ENCODE results near the gene FLT3. TPM values are rescaled to one million over a fixed set of nuclear protein-coding genes. Genes with fewer than 3 reads are reported as not detected.
"Not testable (repeated sequence)": the region's sequence is repeated elsewhere in the genome, so short reads cannot be mapped to it uniquely, and the experiment has no call there.

The FLT3 gene
- total and polyA plus RNA-seq, 2 donors (not counting 1 experiment from before 2014, with no cell fraction given) = 0.13 to 0.42 TPM

GRCh38 chr13:28110414-28110813 lies 10.0 kb upstream of the FLT3 start:
- Mint-ChIP-seq H3K4me3 (no peak overlapping the region), H3K9me3 (ENCODE audit: insufficient read depth) (no peaks in the 10 kb centered on the region), H3K27ac (no peak overlapping the region), H3K27me3 (no peaks in the 10 kb centered on the region), H3K4me1 (no peaks in the 10 kb centered on the region)
- Histone ChIP-seq H3K4me1 (ENCODE audit: control insufficient read depth in 2 of 2, insufficient read depth in 2 of 2, low read length in 2 of 2) (no peaks in the 10 kb centered on the region), H4K20me1 (ENCODE audit: control insufficient read depth, insufficient read depth, low read length, poor library complexity, severe bottlenecking) (no peaks in the 10 kb centered on the region), H2AFZ (ENCODE audit: insufficient read depth, low read depth, low read length, poor library complexity, severe bottlenecking) (no peak overlapping the region), H3K4me2 (replicated peaks; ENCODE audit: low read depth, low read length, poor library complexity, severe bottlenecking) (no peak overlapping the region), H3K9me3 (ENCODE audit: control extremely low read depth in 1 of 3, control insufficient read depth in 2 of 3, insufficient read depth in 1 of 3, low read length in 2 of 3) (no peaks in the 10 kb centered on the region), H3K27me3 (replicated peaks in 1 of 4; ENCODE audit: control extremely low read depth in 1 of 4, control insufficient read depth in 3 of 4, insufficient read depth in 4 of 4, low read length in 3 of 4) (no peaks in the 10 kb centered on the region), H3K79me2 (ENCODE audit: control insufficient read depth, insufficient read depth, low read length) (no peaks in the 10 kb centered on the region), H3K27ac (ENCODE audit: low read length in 2 of 2) (no peak overlapping the region), H3K9ac (ENCODE audit: low read length) (no peak overlapping the region), H3K36me3 (replicated peaks in 1 of 2; ENCODE audit: control extremely low read depth in 1 of 2, control insufficient read depth in 1 of 2, extremely low read depth in 1 of 2, insufficient read depth in 2 of 2, low read length in 1 of 2) (no peaks in the 10 kb centered on the region), H3K4me3 (ENCODE audit: control extremely low read depth in 1 of 5, extremely low read depth in 1 of 5, insufficient read depth in 1 of 5, low read depth in 2 of 5, low read length in 4 of 5) (no peak overlapping the region)
- no peak for ATAC-seq (ENCODE audit: low read depth)
- intact Hi-C loops (cut with micrococcal nuclease) = no loop called here
- DNase-seq = no peak
- 100% methylated on average over 1 of the region's 3 CpGs for WGBS (ENCODE audit: insufficient coverage)
- ChIA-PET POLR2A (no interaction called here), CTCF (no interaction called here)
- TF ChIP-seq CTCF (IDR thresholded peaks at IDR 0.05) = no peak
- TF ChIP-seq EZH2 (IDR thresholded peaks at IDR 0.05; ENCODE audit: borderline replicate concordance, insufficient read depth, low read depth, low read length, poor library complexity, severe bottlenecking) = no peak

- CTCF ChIA-PET = no interaction called here
- no peaks in the 10 kb centered on the region for H3K79me2 ChIP-seq (ENCODE audit: control insufficient read depth, insufficient read depth, low read length)
- intact Hi-C loops (cut with micrococcal nuclease) = no loop called here
- H3K4me2 ChIP-seq (replicated peaks; ENCODE audit: low read depth, low read length, poor library complexity, severe bottlenecking) = no peak overlapping the region
- TF ChIP-seq CTCF (IDR thresholded peaks at IDR 0.05) (no peak), EZH2 (IDR thresholded peaks at IDR 0.05; ENCODE audit: borderline replicate concordance, insufficient read depth, low read depth, low read length, poor library complexity, severe bottlenecking) (no peak)
- no peaks in the 10 kb centered on the region for H4K20me1 ChIP-seq (ENCODE audit: control insufficient read depth, insufficient read depth, low read length, poor library complexity, severe bottlenecking)
- no peaks in the 10 kb centered on the region for H3K4me1 Mint-ChIP-seq
- no peak overlapping the region for H3K27ac Mint-ChIP-seq
- no peak overlapping the region for H2AFZ ChIP-seq (ENCODE audit: insufficient read depth, low read depth, low read length, poor library complexity, severe bottlenecking)
- H3K27ac ChIP-seq (ENCODE audit: low read length in 2 of 2) = no peak overlapping the region
- H3K36me3 ChIP-seq (replicated peaks in 1 of 2; ENCODE audit: control extremely low read depth in 1 of 2, control insufficient read depth in 1 of 2, extremely low read depth in 1 of 2, insufficient read depth in 2 of 2, low read length in 1 of 2) = no peaks in the 10 kb centered on the region
- no peak overlapping the region for H3K4me3 ChIP-seq (ENCODE audit: control extremely low read depth in 1 of 5, extremely low read depth in 1 of 5, insufficient read depth in 1 of 5, low read depth in 2 of 5, low read length in 4 of 5)
- H3K9me3 Mint-ChIP-seq (ENCODE audit: insufficient read depth) = no peaks in the 10 kb centered on the region
- DNase-seq (no peak), ATAC-seq (ENCODE audit: low read depth) (no peak)
- H3K9ac ChIP-seq (ENCODE audit: low read length) = no peak overlapping the region
- no peaks in the 10 kb centered on the region for H3K4me1 ChIP-seq (ENCODE audit: control insufficient read depth in 2 of 2, insufficient read depth in 2 of 2, low read length in 2 of 2)
- no peak overlapping the region for H3K4me3 Mint-ChIP-seq
- POLR2A ChIA-PET = no interaction called here
- H3K9me3 ChIP-seq (ENCODE audit: control extremely low read depth in 1 of 3, control insufficient read depth in 2 of 3, insufficient read depth in 1 of 3, low read length in 2 of 3) = no peaks in the 10 kb centered on the region
- no CpG with 5 or more reads among the region's 1 CpG for whole genome bisulfite sequencing (ENCODE audit: insufficient coverage)
- peaks cover 0 to under 1% (median 0%) of the 10 kb centered on the region in 4 experiments for H3K27me3 ChIP-seq (replicated peaks in 1 of 4; ENCODE audit: control extremely low read depth in 1 of 4, control insufficient read depth in 3 of 4, insufficient read depth in 4 of 4, low read length in 3 of 4)
- H3K27me3 Mint-ChIP-seq = peaks cover 9% of the 10 kb centered on the region
Observed at GRCh38 chr13:28106976-28107375, 6.6 kb upstream of the FLT3 start.

GRCh38 chr13:28101886-28102285 lies 1.5 kb upstream of the FLT3 start:
- H3K4me1 Mint-ChIP-seq = not testable (repeated sequence)

More at GRCh38 chr13:28101886-28102285, 1.5 kb upstream of the FLT3 start:
- H3K36me3 ChIP-seq (replicated peaks in 1 of 2; ENCODE audit: control extremely low read depth in 1 of 2, control insufficient read depth in 1 of 2, extremely low read depth in 1 of 2, insufficient read depth in 2 of 2, low read length in 1 of 2); H3K4me3 Mint-ChIP-seq; ATAC-seq (ENCODE audit: low read depth); DNase-seq; H3K27ac ChIP-seq (ENCODE audit: low read length in 2 of 2); H2AFZ ChIP-seq (ENCODE audit: insufficient read depth, low read depth, low read length, poor library complexity, severe bottlenecking); CTCF ChIA-PET; H4K20me1 ChIP-seq (ENCODE audit: control insufficient read depth, insufficient read depth, low read length, poor library complexity, severe bottlenecking); H3K9ac ChIP-seq (ENCODE audit: low read length); H3K79me2 ChIP-seq (ENCODE audit: control insufficient read depth, insufficient read depth, low read length); H3K4me2 ChIP-seq (replicated peaks; ENCODE audit: low read depth, low read length, poor library complexity, severe bottlenecking); H3K9me3 ChIP-seq (ENCODE audit: control extremely low read depth in 1 of 3, control insufficient read depth in 2 of 3, insufficient read depth in 1 of 3, low read length in 2 of 3); H3K9me3 Mint-ChIP-seq (ENCODE audit: insufficient read depth); H3K27ac Mint-ChIP-seq; H3K4me3 ChIP-seq (ENCODE audit: control extremely low read depth in 1 of 5, extremely low read depth in 1 of 5, insufficient read depth in 1 of 5, low read depth in 2 of 5, low read length in 4 of 5): not testable (repeated sequence)
- POLR2A ChIA-PET = interaction anchor here (0.6 kb wide), 1 partner anchor 16 kb away, joined by 4 read pairs; no protein-coding TSS in a partner anchor
- intact Hi-C loops (cut with micrococcal nuclease) = loop anchor here (2.0 to 5.0 kb wide), 2 partner anchors 37 to 55 kb away; partner anchors contain the start of gene PAN3
- H3K4me1 ChIP-seq (ENCODE audit: control insufficient read depth in 2 of 2, insufficient read depth in 2 of 2, low read length in 2 of 2) = peaks cover 13 to 16% of the 10 kb centered on the region in 2 donors
- peaks cover 0 to 40% (median 28%) of the 10 kb centered on the region in 4 experiments for H3K27me3 ChIP-seq (replicated peaks in 1 of 4; ENCODE audit: control extremely low read depth in 1 of 4, control insufficient read depth in 3 of 4, insufficient read depth in 4 of 4, low read length in 3 of 4)
- WGBS (ENCODE audit: insufficient coverage) = 93% methylated on average over 4 of the region's 4 CpGs
- peaks cover 46% of the 10 kb centered on the region for H3K27me3 Mint-ChIP-seq
